HG03460 (cell line): ENCODE results near the gene ZNF254.
"Not testable (repeated sequence)": the region's sequence is repeated elsewhere in the genome, so short reads cannot be mapped to it uniquely, and the experiment has no call there.

Experiments
- ATAC-seq: cut with Tn5 transposase; IDR thresholded peaks from one replicate; pipeline ENCODE4 v1.9.1; 2021; ENCODE audit not compliant: unreplicated experiment

ZNF254 gene

GRCh38 chr19:24086974-24087595 is at the start of gene ZNF254:
Gene ZNF254, plus strand, starts transcription at chr19:24087187. Its CDS starts 121 bp downstream, at chr19:24087308.
- peak; percentile 99 for ATAC-seq

- ATAC-seq = no peak
These were observed 46.4 kb upstream of the ZNF254 start for GRCh38 chr19:24040621-24041020.

DNA sequence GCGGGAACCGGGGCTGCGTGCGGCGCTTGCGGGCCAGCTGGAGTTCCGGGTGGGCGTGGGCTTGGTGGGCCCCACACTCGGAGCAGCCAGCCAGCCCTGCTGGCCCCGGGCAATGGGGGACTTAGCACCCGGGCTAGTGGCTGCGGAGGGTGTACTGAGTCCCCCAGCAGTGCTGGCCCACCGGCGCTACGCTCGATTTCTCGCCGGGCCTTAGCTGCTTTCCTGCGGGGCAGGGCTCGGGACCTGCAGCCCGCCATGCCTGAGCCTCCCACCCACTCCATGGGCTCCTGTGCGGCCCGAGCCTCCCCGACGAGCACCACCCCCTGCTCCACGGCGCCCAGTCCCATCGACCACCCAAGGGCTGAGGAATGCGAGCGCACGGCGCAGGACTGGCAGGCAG is 45.7 kb upstream of the ZNF254 start:
- not testable (repeated sequence) for ATAC-seq

DNA sequence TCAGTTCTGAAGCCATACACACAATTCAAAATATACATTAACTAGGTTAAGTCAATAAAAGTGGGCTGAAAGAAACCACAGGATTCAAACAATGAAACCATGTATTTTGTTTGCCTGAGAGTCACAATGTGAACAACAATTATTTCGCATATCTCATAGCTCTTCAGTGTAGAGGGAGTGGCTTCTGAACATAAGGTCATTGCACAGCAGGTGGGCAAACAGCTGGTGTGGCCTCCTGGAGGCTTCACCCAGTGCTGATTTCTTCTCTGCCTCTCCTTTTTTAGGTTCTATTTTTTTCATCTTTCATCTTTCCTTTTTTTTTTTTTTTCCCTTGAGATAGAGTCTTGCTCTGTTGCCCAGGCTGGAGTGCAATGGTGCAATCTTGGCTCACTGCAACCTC is 40.4 kb upstream of the ZNF254 start:
- ATAC-seq = no peak

GRCh38 chr19:24048261-24048660 is 38.7 kb upstream of the ZNF254 start:
- no peak for ATAC-seq

GRCh38 chr19:24049537-24049936 is 37.5 kb upstream of the ZNF254 start:
- no peak for ATAC-seq

DNA sequence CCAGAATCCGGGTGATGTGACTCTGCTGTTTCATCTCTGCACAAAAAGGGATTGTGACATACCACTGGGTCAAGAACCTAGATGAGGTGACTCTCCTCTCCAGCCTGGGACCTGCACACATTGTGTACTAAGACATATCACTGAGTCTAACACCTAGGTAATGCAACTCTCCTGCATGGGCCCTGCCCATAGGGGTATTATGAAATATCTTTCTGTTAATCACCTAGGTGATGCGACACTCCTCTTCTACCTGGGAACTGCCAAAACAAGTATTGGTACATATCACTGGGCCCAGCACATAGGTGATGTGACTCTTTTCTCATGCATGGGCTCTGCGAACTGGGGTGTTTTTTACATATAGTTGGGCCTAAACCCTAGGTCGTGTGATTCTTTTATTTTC is 35.5 kb upstream of the ZNF254 start:
- no peak for ATAC-seq

- ATAC-seq = no peak
These were observed 34.2 kb upstream of the ZNF254 start for GRCh38 chr19:24052811-24053210.

DNA sequence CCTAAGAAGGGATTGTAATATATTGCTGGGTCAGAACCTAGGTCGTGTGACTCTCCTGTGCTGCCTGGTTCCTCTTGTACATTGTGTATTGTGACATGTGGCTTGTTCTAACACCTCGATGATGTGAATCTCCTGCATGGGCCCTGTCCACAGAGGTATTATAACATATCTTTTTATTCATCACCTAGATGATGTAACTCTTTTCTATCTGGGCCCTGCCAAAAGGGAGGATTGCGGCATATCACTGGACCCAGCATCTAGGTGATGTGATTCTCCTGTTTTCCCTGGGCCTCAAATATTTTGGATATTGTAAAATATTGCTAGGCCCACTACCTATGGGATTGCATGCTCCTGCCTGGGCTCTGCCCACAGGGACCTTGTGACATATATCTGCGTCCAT is 33.4 kb upstream of the ZNF254 start:
- no peak for ATAC-seq

DNA sequence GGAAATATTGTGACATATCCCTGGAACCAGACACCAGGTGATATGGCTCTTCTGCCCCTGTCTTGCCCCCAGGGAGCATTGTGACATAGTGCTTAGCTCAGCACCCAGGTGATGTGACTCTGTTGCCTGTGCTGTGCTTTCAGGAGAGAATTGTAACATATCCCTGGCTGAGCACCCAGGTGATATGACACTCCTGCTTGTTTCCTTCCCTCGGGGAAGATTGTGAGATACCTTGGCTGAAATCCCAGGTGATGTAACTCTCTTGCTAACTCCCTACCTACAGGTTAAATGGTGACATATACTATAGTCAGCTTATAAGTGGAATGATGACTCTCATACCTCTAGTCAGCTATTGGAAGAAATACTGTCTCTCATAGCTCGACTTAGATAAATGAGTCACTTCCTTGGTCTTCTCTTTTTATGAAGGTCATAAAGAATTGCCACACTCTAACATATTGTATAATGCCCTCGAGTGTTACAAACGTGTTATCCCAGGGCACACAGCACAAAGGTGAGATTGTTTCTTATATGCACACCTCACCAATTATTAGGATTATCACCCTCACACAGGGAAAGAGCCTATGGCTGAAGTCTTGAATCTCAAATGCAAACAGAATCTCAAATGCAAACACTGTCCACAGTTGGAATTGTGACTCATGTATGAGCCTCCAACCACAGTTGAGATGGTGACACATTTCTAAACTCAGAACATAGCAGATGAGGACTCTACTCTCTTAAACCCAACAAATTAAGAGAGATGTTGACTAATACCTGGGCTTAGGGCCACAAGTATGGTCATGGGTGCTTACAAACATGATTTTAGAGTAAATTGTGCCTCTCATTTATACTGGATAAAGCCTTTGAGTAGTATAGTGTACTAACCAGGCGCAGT is 32.7 kb upstream of the ZNF254 start:
- ATAC-seq = no peak

DNA sequence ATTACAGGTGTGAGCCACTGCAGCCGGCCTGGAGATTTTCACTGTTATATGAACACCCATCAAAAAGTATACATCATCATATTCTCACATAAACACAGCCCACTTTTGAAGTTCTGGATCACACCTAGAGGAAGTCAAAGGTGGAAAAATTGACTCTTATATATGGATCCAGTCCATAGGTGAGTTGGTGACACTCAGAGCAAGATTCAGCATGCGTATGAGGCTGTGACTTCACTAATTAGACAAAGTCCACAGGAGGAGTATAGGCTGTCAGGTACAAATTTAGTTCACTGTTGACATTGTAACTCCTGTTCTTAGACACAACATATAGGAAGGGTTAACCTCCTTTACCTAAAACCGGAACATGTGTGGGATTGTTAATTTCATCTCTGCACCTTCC is 31.4 kb upstream of the ZNF254 start:
- ATAC-seq = no peak

GRCh38 chr19:24057144-24057543 is 29.8 kb upstream of the ZNF254 start:
- no peak for ATAC-seq

- no peak for ATAC-seq
These were observed 27.3 kb upstream of the ZNF254 start for GRCh38 chr19:24059563-24060295.

DNA sequence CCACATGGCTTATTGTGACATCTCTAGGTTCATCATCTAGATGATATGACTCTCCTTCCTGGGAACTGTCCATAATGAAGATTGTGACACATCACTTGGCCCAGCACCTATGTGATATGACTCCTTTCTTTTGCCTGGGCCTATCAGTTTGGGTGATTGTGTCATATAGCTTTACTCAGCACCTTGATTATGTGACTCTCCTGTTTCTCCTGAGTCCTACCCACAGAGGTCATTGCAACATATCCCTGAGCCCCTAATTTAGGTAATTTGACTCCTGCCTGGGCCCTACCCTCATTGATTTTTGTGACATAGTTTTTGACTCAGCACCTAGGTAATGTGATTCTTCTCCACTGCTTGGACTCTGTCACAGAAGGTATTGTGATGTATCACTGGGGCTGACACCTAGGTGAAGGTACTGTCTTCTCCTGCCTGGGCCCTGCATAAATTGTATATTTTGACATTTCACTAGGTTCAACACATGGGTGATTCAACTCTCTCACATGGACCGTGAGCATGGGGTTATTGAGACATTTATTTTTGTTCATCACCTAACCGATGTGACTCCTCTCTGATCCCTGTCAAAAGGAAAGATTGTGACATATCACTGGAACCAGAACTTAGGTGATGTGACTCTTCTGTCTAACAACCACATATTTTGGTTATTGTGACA is 26.2 kb upstream of the ZNF254 start:
- no peak for ATAC-seq

- no peak for ATAC-seq
These were observed 24.8 kb upstream of the ZNF254 start for GRCh38 chr19:24062190-24062589.

DNA sequence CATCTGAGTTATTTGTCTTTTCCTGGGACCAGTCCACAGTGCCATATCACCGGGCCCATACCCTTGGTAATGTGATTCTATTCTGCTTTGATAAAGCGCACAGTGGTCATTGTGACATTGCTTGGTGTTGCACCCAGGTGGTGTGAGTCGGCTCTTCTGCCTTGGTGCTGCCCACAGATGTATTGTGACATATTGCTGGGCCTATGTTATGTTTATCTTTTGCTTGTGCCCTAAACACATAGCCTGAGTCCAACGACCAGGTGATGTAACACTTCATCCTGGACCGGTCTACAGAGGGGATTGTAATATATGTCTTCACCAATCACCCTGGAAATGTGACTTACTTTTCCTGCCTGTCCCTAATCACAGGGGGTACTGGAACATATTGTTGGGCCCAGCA is 23.7 kb upstream of the ZNF254 start:
- no peak for ATAC-seq

DNA sequence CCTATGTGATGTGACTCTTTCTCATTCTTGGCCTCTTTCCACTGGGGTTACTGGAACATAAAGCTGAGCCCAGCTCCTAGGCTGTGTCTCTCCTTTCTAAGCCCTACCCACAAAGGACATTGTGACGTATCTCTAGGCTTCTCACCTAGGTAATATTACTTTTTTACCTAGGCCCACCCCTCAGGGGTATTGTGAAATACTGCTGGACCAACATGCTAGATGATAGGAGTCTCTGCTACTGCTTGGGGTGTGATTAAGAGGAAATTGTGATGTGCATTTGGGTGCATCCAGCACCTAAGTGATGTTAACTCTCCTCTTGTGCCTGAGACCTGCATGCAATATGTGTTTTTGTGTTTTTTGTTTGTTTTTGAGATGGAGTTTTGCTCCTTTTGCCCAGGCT is 22.8 kb upstream of the ZNF254 start:
- ATAC-seq = no peak

- no peak for ATAC-seq
These were observed 21.7 kb upstream of the ZNF254 start for GRCh38 chr19:24065243-24065642.

DNA sequence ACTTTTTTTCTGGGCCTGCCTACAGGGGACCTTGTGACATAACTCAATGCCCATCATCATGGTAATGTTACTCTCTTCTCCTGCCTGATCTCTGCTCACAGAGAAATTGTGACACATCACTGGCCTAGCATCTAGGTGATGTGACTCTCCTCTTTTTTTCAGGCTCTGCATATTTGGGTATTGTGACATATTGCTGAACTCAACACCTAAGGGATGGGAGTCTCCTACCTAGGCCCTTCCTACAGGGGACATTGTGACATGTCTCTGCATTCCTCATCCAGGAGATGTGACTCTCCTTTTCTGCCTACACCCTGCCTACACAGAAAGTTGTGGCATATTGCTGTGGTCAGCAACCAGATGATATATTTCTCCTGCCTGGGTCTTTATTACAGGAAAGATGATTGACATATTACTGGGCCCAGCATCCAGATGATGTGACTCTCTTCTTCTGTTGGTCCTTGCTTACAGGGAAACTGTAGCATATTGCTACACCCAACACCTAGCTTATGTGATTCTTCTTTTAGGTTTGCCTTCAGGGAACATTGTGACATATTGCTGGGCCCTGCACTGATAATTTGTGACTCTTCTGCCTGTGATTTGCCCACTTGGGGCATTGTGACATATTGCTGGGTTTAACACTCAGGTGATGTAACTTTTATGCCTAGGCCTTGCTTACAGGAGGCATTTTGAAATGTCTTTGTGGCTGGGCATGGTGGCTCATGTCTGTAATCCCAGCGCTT is 21.0 kb upstream of the ZNF254 start:
- ATAC-seq = no peak

DNA sequence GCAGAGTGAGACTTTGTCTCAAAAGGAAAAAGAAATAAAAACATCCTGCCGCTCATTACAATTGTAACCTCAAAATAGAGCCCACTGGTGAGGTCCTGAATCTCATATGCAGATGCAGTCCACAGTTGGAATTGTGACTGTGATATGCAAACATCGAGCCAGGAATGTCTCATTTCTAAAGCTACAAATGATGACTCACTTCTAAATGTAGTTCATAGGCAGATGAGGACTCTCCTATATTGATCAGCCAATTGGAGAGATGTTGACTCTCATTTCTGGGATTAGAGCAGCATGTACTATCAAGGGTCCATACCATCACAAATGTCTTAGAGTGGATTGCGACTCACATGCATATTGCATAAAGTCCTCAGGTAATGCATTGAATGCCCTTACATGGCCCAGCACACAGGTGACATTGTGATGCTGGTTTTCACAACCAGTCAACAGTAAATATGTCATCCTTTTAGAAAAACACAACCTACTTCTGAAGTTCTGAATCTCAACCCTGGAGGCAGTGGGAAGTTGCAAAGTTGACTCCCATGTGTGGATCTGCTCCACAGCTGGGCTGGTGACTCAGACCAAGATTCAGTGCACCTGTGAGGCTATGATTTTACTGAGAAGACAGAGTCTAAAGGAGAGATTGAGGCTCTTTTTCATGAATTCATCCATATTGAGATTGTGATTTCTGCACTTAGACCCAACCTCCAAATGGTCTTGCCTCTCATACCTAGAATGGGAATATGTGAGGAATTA is 16.9 kb upstream of the ZNF254 start:
- no peak for ATAC-seq
